Epithelial cell of proximal tubule (primary cell): ENCODE data around the gene MZF1. TPM values are rescaled to one million over a fixed set of nuclear protein-coding genes. Genes with fewer than 3 reads are reported as not detected.

Experiments
- DNase-seq: peaks from one replicate; pipeline ENCODE4 v3.0.0-alpha.2; 2011; ENCODE audit warnings: low read depth
- H3K4me3 ChIP-seq: 2 replicates; pipeline ENCODE4 v1.5.1; 2011; ENCODE audit warnings: low read depth, mild to moderate bottlenecking, low read length
- total RNA-seq: library from RNA; depleted of rRNA; stranded (reverse); fragments of >200 nt; gene quantifications from 2 replicates; pipeline ENCODE4 v1.2.3, GENCODE V29; 2015
- TF ChIP-seq, protein P1 (sequence below): conservative IDR thresholded peaks from 2 replicates; pipeline ENCODE4 v1.5.1; 2012; ENCODE audit warnings: low read depth, mild to moderate bottlenecking, low read length

The MZF1 gene
- total RNA-seq, 1 donor from 2014 or later, result 12.7 TPM

DNA sequence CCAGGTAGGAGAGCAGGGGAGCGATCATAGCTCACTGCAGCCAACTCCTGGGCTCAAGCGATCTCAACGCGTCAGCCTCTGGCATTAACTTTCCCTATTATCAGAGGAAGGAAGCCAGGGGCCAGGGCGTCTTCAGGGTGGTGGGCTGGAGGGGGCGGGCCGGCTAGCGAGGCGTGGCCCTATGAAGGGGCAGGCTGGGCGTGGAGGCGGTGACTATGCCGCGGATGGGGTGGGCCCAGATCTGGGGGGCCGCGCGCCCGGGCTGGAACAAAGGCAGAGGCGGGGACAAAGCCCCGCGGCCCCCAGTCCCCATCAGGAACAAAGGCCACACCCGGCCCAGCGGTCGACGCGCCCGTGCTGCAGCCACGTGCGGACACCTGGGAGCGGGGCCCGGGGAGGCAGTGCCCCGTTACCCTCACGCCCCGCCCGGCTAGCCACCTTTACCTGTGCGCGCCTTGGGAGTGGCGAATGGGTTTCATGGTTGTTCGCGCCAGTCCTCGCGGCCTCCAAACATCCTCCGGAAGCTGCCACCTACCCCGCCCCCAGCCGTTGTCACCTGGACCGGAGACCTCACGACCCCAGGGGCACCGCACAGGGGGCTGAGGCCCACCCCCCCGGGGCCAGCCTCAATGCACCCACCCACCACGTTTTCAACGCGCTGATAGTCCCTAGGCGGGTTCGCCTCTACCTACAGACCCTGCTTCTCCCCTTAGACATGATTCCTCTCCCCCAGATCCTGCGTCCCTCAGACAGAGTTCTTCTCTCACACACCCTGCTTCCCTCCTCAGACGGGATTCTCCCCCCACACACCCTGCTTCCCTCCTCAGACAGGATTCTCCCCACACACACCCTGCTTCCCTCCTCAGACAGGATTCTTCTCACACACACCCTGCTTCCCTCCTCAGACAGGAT lies 34.6 kb downstream of the MZF1 start:
- TF ChIP-seq, protein P1, sequence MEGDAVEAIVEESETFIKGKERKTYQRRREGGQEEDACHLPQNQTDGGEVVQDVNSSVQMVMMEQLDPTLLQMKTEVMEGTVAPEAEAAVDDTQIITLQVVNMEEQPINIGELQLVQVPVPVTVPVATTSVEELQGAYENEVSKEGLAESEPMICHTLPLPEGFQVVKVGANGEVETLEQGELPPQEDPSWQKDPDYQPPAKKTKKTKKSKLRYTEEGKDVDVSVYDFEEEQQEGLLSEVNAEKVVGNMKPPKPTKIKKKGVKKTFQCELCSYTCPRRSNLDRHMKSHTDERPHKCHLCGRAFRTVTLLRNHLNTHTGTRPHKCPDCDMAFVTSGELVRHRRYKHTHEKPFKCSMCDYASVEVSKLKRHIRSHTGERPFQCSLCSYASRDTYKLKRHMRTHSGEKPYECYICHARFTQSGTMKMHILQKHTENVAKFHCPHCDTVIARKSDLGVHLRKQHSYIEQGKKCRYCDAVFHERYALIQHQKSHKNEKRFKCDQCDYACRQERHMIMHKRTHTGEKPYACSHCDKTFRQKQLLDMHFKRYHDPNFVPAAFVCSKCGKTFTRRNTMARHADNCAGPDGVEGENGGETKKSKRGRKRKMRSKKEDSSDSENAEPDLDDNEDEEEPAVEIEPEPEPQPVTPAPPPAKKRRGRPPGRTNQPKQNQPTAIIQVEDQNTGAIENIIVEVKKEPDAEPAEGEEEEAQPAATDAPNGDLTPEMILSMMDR, result no peak
- H3K4me3 ChIP-seq, result peak overlapping the region; percentile 40
- DNase-seq, result no peak

DNA sequence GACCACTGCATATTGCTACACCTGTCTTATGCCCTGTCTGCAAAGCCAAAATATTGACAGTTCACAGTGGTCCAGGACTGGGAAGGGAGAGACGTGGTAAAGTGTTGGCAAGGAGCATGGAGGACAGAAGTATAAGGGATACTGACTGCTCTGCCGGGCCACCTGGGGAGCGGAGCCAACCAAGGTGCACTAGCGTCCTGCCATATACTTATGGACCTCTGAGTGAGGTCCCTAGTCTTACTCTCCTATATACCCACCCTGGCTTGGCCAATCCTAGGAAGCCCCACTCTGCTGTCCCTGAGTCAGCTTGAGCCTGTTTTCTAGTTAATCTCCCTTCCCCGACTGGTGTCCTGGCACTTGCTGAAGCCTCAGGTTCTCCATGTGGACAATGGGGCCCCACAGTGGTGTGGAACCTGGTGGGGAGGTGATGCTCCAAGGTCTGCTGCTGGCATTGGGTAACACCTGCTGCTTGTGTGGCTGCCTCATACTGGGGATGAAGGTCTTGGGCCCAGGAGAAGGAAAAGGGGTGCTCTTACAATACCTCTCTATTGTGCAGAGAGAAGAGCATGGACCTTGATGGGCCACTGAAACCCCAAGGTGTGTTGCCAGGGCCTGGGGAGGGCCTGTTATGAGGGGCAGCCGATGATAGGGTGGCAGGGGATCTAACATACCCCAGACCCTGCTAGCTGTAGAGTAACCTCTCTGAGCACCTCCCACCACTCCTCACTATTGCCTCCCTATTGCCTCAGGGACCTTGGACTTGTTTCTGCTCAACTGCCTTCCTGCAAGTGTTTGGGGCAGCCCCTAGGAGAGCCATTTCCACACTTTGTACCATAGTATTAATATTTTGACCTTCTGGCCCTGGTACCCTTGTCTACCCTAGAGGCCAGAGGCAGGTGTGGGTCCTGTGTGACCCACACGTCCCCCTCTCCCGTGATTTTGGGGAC lies 36.0 kb downstream of the MZF1 start:
- H3K4me3 ChIP-seq, result no peak overlapping the region
- TF ChIP-seq, protein P1, result no peak
- no peak for DNase-seq

DNA sequence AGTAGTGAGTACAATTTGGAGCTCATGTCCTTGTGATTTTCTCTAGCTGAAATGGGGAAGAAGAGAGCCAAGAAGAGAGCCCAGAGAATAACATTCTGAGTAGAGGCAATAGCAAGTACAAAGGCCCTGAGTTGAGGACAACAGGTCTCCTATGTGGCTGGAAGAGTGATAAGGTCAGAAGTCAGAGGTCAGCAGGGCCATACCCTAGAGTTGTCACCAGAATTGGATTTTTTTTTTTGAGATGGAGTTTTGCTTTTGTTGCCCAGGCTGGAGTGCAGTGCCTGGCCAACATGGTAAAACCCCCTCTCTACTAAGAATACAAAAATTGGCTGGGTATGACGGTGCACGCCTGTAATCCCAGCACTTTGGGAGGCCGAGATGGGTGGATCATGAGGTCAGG lies 37.3 kb downstream of the MZF1 start:
- DNase-seq, result no peak
- H3K4me3 ChIP-seq, result no peak overlapping the region
- TF ChIP-seq, protein P1, result no peak

DNA sequence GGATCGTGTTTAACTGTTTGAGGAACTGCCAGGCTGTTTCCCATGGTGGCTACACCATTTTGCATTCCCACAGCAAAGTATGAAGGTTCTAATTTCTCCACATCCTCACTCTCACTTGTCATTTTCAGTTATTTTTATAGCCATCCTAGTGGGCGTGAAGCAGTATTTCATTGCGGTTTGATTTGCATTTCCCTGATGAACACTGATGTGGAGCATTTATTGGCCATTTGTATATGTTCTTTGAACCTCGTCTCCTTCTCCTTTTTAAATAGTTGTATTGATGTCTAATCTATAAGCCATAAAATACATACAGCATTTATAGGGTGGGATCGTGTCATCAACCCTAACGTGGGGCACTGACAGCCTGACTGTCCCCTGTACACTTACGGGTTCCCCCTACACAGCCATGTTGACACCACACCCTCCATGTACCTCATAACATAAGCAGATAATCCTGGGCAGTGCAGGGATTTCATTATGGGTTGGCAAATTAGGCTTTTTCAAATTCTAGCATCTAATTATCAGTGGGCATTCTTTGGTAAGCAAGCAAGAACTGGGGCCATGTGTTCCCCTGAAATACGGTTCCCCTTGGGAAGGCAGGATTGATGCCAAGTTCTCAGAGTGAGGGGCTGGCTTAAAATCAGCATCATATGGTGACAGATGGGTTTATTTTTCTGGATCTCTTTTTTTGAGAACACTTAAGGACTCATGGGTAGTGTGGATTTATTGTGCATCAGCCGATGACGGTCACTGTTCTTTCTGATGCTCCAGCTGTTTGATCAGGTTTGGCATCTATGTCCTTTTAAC lies 41.9 kb downstream of the MZF1 start:
- DNase-seq, result no peak
- H3K4me3 ChIP-seq, result no peak overlapping the region
- TF ChIP-seq, protein P1, result no peak

DNA sequence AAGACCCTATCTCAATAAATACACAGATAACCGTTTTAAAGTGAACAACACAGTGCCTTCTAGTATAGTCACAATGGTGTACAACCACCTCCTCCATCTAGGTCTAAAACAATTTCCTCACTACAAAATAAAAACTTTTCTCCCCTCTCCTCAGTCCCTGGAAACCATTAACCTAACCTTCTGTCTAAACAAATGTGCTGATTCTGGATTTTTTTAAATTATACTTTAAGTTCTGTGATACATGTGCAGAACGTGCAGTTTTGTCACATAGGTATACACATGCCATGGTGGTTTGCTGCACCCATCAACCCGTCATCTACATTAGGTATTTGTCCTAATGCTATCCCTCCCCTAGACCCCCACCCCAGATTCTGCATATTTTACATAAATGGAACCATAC lies 43.7 kb downstream of the MZF1 start:
- no peak for DNase-seq
- no peak overlapping the region for H3K4me3 ChIP-seq
- TF ChIP-seq, protein P1, result no peak

DNA sequence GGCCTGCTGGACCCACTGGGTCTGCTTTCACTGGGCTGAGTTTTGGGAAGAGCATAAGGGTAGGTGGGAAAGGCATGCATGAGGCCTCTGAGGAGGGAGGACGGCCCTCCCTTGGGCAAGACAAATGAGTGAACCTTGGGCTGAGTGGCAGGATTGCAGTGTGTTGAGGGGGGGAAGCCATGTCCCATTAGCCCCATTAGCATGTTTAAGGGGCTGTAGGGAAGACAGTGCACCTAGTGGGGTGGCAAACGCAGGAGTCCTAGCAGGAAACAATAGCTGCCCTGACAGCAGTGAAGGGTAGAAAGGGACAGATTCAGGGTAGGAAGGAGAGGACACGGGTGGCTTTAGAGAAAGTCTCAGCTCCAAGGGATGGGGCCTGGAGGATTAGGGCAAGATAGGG lies 50.4 kb downstream of the MZF1 start:
- DNase-seq, result no peak
- TF ChIP-seq, protein P1, result no peak
- no peak overlapping the region for H3K4me3 ChIP-seq
